Natural killer cell (primary cell): ENCODE data around the gene C2CD4D. TPM values are rescaled to one million over a fixed set of nuclear protein-coding genes. Genes with fewer than 3 reads are reported as not detected.
"Not testable (repeated sequence)": the region's sequence is repeated elsewhere in the genome, so short reads cannot be mapped to it uniquely, and the experiment has no call there.

ENCODE experiments used
- ATAC-seq, 3 donors: fragments of 150-1000 bp in 2 of 3; fragments of 200-7000 bp in 1 of 3; cut with Tn5 transposase; 1 replicate in 1 of 3; 2 replicates in 2 of 3; pipeline ENCODE4 v1.10.0; 2021; ENCODE audit warnings: mild to moderate bottlenecking in 2 of 3, moderate library complexity in 2 of 3
- DNase-seq, 2 donors: peaks; one replicate each; pipeline versions ENCODE4 v3.0.0 to v3.0.0-alpha.2; 2013 to 2021; ENCODE audit warnings: mixed read lengths in 1 of 2
- H3K27ac ChIP-seq: one replicate; pipeline ENCODE4 v1.5.1; 2013; ENCODE audit warnings: mild to moderate bottlenecking, low read length
- H3K27me3 ChIP-seq: one replicate; pipeline ENCODE4 v1.6.1; 2013; ENCODE audit warnings: low read length; ENCODE audit not compliant: control insufficient read depth, insufficient read depth
- H3K36me3 ChIP-seq: one replicate; pipeline ENCODE4 v1.6.1; 2013; ENCODE audit warnings: low read length; ENCODE audit not compliant: control insufficient read depth, insufficient read depth
- H3K4me1 ChIP-seq: one replicate; pipeline ENCODE4 v1.6.1; 2013; ENCODE audit warnings: low read length; ENCODE audit not compliant: control insufficient read depth, insufficient read depth
- H3K4me3 ChIP-seq: one replicate; pipeline ENCODE4 v1.5.1; 2013; ENCODE audit warnings: low read length
- H3K9me3 ChIP-seq: one replicate; pipeline ENCODE4 v1.6.1; 2013; ENCODE audit warnings: low read length; ENCODE audit not compliant: control insufficient read depth, insufficient read depth
- H3K27ac Mint-ChIP-seq, 2 donors: one replicate each; pipeline ENCODE4 v1.8.0; 2022; ENCODE audit warnings: mild to moderate bottlenecking in 2 of 2, mixed read lengths in 2 of 2, moderate library complexity in 1 of 2
- H3K27me3 Mint-ChIP-seq, 2 donors: one replicate each; pipeline ENCODE4 v1.8.0; 2022; ENCODE audit warnings: low read depth in 2 of 2, mixed read lengths in 2 of 2
- H3K36me3 Mint-ChIP-seq: one replicate; pipeline ENCODE4 v1.8.0; 2022; ENCODE audit warnings: mixed read lengths
- H3K4me1 Mint-ChIP-seq, 2 donors: one replicate each; pipeline ENCODE4 v1.8.0; 2022; ENCODE audit warnings: mixed read lengths in 2 of 2
- H3K4me3 Mint-ChIP-seq: one replicate; pipeline ENCODE4 v1.8.0; 2022; ENCODE audit warnings: mild to moderate bottlenecking, moderate library complexity, mixed read lengths
- H3K9me3 Mint-ChIP-seq, 2 donors: one replicate each; pipeline ENCODE4 v1.8.0; 2022; ENCODE audit warnings: mixed read lengths in 2 of 2
- CTCF ChIP-seq: fragments of 200-600 bp; IDR thresholded peaks from one replicate; pipeline ENCODE4 v1.8.0; 2022; ENCODE audit warnings: antibody characterized with exemption
- WGBS: methylation state at CpG from one replicate; pipeline ENCODE4 v1.1.7; 2013; ENCODE audit warnings: missing lambda C conversion rate; ENCODE audit not compliant: insufficient coverage; 5-methylcytosine and 5-hydroxymethylcytosine counted together
- intact Hi-C: fragments of 100-400 bp; cut with micrococcal nuclease; formaldehyde crosslinking; loops from one replicate; pipeline ENCODE4 v1.14.2; 2022
- total RNA-seq, 4 donors: library from RNA; stranded (reverse); fragments of 120-200 nt in 1 of 4; gene quantifications; one replicate each; pipeline versions ENCODE4 v1.2.3 to v1.2.4, GENCODE V29; 2013 to 2022

C2CD4D gene
- total RNA-seq, 3 donors from 2014 or later (not counting 1 experiment from before 2014, with no cell fraction given): 0.20 to 0.24 TPM; not detected in 1

GRCh38 chr1:151885479-151885878 is 45.9 kb upstream of the C2CD4D start:
- WGBS: 88% methylated on average over 1 of the region's 1 CpG
- no peak for DNase-seq
- H3K4me1 Mint-ChIP-seq: no peaks in the 10 kb centered on the region

DNA sequence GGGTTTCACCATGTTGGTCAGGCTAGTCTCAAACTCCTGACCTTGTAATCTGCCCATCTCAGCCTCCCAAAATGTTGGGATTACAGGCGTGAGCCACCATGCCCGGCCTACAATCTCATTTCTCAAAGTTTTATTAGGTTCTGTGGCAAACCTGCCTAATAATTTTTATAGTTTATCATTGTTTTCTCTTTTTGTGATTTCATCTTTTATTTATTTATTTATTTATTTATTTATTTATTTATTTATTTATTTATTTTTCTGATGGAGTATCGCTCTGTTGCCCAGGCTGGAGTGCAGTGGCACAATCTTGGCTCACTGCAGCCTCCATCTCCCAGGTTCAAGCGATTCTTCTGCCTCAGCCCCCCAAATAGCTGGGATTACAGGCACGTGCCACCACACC is 45.3 kb upstream of the C2CD4D start:
- intact Hi-C loops, DNase-seq, H3K27ac ChIP-seq, H3K4me3 Mint-ChIP-seq, ATAC-seq, H3K36me3 Mint-ChIP-seq, H3K9me3 Mint-ChIP-seq, H3K4me1 ChIP-seq, H3K27me3 Mint-ChIP-seq, H3K27me3 ChIP-seq, H3K27ac Mint-ChIP-seq, H3K4me3 ChIP-seq, H3K4me1 Mint-ChIP-seq, H3K9me3 ChIP-seq: not testable (repeated sequence)
- H3K36me3 ChIP-seq: peaks cover 17% of the 10 kb centered on the region
- 100% methylated on average over 4 of the region's 5 CpGs for WGBS

More at GRCh38 chr1:151885479-151885878, 45.9 kb upstream of the C2CD4D start:
- Histone ChIP-seq H3K36me3 (peaks cover 19% of the 10 kb centered on the region), H3K4me3 (no peak overlapping the region), H3K27ac (no peak overlapping the region), H3K9me3 (no peaks in the 10 kb centered on the region), H3K4me1 (no peaks in the 10 kb centered on the region), H3K27me3 (no peaks in the 10 kb centered on the region)
- intact Hi-C loops: no loop called here
- Mint-ChIP-seq H3K36me3 (no peaks in the 10 kb centered on the region), H3K4me3 (no peak overlapping the region), H3K9me3 (no peaks in the 10 kb centered on the region), H3K27me3 (no peaks in the 10 kb centered on the region), H3K27ac (no peak overlapping the region)
- no peak for ATAC-seq
- no peak for TF ChIP-seq CTCF

DNA sequence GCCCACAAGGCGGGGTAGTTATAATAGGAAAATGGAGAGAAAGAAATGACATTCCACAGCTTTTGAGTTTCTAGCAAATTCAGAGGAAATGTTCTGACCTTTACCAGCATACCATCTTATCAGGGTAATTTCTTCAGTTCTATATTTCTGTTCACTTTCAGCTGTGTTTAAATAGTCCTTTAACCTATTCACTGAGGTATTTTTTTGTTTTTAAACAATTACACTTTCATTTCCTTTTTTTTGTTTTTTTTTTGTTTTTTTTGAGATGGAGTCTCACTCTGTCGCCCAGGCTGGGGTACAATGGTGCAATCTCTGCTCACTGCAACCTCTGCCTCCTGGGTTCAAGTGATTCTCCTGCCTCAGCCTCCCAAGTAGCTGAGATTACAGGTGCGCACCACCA is 44.8 kb upstream of the C2CD4D start:
- H3K27me3 ChIP-seq, H3K4me1 Mint-ChIP-seq, ATAC-seq, H3K9me3 Mint-ChIP-seq, H3K9me3 ChIP-seq, H3K4me3 ChIP-seq, intact Hi-C loops, H3K4me3 Mint-ChIP-seq, H3K4me1 ChIP-seq, DNase-seq, H3K27ac ChIP-seq, H3K36me3 Mint-ChIP-seq, H3K27ac Mint-ChIP-seq, H3K27me3 Mint-ChIP-seq: not testable (repeated sequence)
- 100% methylated on average over 1 of the region's 3 CpGs for WGBS
- H3K36me3 ChIP-seq: peaks cover 15% of the 10 kb centered on the region

GRCh38 chr1:151883898-151884297 is 44.3 kb upstream of the C2CD4D start:
- H3K36me3 ChIP-seq: peaks cover 12% of the 10 kb centered on the region
- WGBS: no CpG with 5 or more reads among the region's 4 CpGs
- H3K4me3 ChIP-seq, H3K9me3 Mint-ChIP-seq, DNase-seq, ATAC-seq, intact Hi-C loops, H3K27me3 Mint-ChIP-seq, H3K27me3 ChIP-seq, H3K27ac Mint-ChIP-seq, H3K4me1 ChIP-seq, H3K9me3 ChIP-seq, H3K27ac ChIP-seq, H3K4me1 Mint-ChIP-seq, H3K4me3 Mint-ChIP-seq, H3K36me3 Mint-ChIP-seq: not testable (repeated sequence)

DNA sequence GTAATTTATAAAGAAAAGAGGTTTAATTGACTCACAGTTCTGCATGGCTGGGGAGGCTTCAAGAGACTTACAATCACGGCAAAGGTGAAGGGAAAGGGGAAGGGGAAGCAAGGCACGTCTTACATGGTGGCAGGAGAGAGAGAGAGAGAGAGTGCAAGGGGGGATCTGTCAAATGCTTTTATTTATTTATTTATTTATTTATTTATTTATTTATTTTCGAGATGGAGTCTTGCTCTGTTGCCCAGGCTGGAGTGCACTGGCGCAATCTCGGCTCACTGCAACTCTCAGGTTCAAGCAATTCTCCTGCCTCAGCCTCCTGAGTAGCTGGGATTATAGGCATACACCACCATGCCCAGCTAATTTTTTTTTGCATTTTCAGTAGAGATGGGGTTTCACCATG is 43.3 kb upstream of the C2CD4D start:
- H3K4me1 ChIP-seq, H3K9me3 Mint-ChIP-seq, H3K27me3 ChIP-seq, DNase-seq, H3K36me3 Mint-ChIP-seq, H3K4me3 ChIP-seq, H3K4me1 Mint-ChIP-seq, H3K27ac Mint-ChIP-seq, H3K27ac ChIP-seq, H3K27me3 Mint-ChIP-seq, ATAC-seq, H3K4me3 Mint-ChIP-seq, H3K9me3 ChIP-seq, intact Hi-C loops: not testable (repeated sequence)
- H3K36me3 ChIP-seq: peaks cover 12% of the 10 kb centered on the region
- 90% methylated on average over 5 of the region's 5 CpGs for WGBS
